ENCODE data around the gene FAM234B.
A peak's percentile ranks its signal among the peaks of the same experiment; 100 is the strongest.

The FAM234B gene, protein sequence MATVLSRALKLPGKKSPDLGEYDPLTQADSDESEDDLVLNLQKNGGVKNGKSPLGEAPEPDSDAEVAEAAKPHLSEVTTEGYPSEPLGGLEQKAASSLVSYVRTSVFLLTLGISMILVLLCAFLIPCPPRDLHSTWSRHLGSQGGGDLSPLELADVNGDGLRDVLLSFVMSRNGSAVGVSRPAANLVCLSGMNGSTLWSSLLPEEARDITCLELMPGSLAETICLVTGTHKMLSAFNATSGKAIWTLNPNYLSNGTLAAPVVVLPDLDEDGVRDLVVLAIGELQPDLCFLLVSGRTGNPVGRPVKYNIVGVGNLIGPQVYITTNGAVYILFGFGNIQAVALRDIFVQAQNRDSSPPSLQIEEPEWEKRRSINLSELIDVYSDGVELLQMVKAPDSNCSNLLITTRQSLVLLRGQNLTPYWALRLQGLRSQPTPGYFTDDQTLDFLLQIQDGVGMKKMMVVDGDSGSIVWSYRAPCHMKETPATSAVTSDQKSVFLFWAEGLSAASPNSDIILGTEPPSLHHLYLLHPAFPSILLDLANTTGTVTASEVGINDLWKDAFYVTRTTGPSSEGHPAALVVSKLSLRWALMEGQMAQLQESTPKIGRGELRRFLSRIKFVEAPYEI

DNA sequence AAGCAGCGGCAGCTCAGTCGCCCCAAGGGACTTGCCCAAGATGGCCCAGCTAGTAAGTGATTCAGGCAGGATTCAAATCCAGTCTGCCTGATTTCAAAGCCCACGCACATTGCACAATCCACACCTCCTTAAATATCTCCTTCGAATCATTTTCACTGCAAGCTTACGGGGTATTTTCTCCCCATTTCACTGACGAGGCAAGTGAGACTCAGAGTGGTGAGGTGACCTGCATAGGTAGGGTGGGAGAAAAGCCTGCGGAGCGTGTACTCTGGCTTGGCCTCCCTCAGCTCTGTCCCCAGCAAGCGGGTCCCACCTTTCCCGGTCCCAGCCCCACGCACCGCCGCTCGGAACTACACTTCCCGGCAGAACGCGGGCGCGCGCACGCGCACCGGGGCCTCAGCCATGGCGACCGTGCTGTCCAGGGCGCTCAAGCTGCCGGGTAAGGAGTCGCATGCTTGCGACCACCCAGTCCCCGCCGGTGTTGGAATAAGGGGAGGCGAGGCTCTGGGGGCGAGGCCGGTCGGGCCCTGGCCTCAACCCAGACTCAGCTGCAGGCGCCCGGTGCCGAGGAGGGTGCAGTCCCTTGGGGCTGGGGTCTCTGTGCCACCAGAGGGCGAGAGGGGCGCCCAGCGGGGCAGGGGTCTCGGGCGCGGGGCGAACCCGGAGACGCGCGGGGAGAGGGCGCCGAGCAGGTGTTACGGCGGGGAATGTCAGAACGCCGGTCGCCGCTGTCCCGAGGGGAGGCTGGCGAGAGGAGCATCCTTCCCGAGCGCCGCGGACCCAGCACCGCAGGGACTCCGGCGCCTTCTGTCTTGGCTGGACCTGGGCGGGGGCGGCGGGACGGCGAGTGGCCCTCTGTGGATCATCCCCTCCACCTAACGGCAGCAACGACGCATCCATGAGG, at the start of gene FAM234B:
Gene FAM234B, plus strand, starts transcription at position 380 of the 904 bp plus-strand sequence. Its CDS starts 23 bp downstream, at position 403.
- DNase-seq: peak; percentile 44

DNA sequence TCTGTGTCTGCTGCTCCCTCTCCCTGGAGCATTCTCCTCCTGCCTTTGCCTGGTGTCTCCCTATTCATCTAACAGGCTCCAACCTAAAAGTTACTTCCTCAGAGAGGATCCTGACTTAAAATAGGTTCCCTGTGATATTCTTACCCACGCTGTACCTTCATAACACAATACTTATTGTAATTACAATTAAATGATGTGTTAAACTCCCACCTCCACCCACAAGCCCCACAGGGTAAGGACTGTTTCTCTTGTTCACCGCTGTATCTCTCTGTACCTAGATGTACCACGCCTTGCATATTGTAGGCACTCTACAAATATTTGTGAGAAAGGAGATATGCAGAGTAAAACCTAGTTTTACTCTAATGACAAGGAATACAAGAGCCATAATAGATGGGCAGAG, 49.1 kb upstream of the FAM234B start:
- DNase-seq: no peak

DNA sequence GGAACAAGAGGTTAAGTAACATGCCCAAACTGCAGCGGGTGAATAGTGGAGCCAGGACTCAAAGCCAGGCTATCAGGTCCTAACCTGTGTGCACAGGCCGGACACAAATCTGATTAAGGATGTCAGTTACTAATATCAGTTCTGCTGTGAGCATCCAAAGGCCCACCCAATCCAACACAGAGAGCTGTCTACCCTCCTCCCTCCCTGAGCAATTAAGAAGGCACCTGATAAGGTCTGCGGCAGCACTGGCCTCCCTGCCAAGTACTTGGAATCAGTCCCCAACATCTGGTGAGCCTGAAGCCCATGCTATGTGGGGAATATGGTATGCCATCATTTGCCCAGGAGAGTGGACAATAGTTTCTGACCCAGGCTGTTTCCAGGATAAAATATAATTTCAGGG, 48.0 kb upstream of the FAM234B start:
- DNase-seq: no peak

DNA sequence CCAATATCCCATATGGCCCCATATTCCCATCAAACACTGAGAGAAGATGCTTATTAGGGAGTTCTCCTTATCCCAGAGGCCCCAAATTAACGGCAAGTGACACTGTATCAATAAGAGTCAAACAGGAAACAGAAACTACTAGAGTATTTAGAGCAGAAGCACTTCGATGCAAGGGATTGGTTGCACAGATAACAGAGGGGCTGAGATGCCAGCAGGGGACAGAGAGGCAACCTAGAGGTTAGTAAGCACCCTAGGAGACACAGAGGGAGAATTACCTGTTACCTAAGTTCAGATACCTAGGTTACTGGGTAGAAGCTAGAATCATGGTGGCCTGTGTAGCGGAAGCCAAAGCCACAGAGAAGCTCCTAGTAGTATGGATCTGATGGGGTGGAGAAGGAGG, 47.0 kb upstream of the FAM234B start:
- no peak for DNase-seq

DNA sequence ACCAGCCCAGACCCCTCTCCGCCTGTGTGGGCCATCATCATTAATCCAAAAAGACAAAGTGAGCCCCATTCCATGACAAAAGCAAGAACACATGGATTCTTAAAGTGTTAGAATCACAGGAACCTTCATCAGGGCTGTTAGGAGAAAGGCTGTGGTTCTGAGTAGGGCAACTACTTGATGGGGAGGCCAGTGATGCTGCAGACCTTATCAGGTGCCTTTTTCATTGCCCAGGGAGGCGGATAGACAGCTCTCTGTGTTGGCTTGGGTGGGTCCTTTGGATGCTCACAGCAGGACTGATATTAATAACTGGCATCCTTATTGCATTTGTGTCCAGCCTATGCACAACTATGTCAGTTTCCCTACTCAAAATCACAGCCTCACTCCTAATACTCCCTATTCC, 46.4 kb upstream of the FAM234B start:
- no peak for DNase-seq

DNA sequence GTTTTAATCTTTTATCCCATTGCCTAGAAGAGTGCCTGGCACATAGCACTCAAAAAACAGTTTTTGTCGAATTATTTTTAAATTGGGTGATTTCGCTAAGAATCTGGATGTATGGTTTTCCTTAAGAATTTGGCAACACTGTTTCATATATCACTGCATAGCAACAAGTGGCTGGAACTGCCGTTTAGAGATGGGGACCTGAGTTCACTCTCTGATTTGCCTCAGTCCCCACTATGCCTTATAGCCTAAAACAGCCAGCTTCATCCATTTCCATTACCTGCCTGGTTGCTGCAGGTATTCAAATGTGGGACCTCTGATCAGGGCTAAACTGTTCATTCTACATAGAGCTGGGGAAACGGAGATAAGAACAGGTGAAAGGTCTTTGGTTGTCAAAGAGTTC, 45.9 kb upstream of the FAM234B start:
- no peak for DNase-seq

DNA sequence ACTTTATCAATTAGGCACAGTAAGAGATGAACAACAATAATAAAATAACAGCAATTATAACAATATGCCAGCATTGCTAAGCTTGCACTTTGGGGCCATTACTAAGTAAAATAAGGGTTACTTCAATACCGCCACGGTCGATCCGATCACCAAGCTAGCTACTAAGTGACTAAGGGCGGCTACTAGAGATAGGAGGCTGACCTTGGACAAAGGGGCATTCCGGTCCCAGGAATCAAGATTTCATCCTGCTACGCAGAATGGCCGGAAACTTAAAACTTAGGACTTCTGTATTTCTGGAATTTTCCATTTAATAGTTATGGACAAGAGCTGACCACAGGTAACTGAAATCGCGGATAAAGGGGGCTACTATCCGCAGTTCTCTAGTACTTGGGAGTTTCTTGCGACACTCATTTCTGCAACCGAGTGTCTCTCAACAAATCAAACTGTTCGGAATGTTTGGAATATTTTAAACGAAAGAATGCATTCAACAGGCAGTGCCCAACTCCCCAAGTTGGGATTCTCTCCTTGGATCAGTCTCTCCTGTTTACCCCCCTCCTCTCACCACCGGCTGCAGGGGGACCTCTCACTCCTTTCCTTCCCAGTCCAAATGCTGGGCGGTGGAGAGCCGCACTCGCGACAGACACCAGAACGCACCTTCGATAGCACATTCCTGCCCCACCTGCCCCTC, 44.8 kb upstream of the FAM234B start:
- no peak for DNase-seq

DNA sequence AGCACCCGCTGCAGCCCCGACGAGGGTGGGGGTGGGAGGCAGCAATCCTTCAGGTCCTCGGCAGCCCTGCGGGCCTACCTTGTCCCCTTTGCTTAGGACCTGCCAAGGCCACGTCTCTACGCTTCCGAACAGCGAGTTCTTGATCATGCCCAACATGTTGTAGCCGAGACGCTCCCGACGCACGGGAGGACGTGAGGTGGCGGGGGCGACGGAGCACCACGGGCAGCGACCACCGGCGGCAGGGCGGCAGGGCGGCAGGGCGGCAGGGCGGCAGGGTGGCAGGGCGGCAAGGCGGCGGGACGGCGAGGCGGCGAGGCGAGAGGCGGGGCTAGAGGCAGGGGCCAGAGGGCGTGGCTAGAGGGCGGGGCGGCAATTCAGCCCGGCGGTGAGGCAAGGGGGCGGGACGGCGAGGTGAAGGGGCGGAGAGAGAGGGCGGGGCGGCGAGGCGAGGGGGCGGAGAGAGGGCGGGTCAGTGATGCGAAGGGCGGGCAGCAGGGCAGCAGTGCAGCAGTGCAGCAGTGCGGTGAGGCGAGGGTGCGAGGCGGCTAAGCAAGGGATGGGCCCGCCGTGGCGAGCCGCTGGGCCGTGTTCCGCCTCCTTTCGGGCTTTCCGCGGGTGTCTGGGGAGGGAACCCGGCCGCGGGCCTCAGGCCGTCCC, 44.1 kb upstream of the FAM234B start, which contains the start of gene HEBP1:
Gene HEBP1, minus strand, starts transcription at position 307 of the 657 bp plus-strand sequence. Its CDS starts 151 bp downstream, at position 156.
- DNase-seq: peak; percentile 86

DNA sequence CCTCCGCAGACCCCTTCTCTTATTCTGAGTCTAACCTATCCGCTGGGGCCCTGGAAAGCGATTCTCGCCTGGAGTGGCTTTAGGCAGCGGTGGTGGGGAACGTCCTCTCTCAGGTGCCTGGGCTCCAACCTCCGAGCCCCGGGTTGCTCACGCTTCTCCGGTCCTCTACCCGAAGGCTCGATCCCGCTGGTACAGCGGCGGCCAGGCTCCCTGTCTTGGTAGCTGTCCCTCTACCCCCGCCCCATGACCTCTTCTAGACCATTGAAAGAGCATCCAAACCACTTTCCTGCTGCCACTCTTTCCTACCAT, 43.6 kb upstream of the FAM234B start:
- DNase-seq: no peak

DNA sequence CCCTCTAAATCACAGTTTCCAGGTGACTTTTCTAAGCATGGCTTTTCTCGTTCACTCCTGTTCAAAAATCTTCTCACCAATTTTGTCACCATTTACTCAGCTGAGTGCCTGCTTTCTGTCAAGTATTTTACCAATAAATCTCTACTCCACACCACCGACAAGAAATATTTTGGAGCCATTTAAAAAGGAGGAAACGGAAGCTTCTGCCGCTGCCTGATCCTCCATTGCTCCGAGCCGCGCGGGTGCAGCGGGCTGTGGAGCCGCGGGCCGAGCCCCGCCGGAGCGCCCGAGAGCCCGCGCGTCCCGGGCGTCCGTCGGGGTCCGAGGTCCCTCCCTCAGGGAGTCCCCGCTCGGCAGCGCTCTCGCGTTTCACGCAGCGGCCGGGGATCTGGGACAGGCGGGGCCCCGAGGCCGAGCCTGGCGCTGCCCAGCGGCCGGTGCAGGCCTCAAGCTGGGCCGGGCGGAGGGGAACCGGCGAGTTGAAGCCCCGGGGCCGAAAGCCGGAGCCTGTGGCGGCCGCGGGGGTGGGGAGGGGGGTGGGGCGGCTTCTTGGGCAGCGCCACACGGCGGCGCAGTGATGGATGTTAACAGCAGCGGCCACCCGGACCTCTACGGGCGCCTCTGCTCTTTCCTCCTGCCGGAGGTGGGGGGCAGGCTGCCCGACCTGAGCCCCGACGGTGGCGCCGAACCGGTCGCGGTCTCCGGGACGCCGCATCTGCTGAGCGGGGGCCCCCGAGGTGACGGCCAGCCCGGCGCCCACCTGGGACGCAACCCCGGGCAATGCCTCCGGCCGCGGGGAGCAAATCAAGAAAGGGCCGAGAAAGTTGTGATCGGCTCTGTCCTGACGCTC, 43.0 kb upstream of the FAM234B start:
- peak; percentile 55 for DNase-seq

DNA sequence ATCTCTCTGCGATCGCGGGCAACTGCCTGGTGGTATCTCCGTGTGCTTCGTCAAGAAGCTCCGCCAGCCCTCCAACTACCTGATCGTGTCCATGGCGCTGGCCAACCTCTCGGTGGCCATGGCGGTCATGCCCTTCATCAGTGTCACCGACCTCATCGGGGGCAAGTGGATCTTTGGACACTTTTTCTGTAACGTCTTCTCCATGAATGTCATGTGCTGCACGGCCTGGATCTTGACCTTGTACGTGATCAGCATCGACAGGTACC, 42.5 kb upstream of the FAM234B start:
- no peak for DNase-seq

DNA sequence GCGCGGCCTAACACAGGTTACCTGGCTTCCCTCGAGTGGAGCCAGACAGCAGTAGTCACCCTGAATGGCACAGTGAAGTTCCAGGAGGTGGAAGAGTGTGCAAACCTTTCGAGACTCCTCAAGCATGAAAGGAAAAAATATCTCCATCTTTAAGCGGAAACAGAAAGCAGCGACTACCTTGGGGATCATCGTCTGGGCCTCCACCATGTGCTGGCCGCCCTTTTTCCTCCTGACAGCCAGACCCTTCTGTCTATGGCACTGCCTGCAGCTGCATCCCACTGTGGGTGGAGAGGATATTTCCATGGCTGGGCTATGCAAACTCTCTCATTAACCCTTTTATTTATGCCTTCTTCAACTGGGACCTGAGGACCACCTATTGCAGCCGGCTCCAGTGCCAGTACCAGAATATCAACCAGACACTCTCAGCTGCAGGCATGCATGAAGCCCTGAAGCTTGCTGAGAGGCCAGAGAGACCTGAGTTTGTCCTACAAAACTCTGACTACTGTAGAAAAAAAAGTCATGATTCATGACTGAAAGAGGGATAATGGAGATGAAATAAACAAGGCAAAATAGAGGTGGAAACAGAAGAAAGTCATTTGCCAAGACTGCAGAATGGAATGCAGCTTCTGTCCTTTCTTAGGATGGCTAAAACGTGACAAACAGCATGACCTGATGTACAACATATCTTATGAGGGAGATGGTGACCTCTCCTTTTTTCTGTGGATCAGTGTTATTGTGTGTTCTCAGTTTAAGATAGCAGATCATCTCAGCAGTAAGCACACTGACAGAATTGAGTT, 41.7 kb upstream of the FAM234B start:
- DNase-seq: no peak

DNA sequence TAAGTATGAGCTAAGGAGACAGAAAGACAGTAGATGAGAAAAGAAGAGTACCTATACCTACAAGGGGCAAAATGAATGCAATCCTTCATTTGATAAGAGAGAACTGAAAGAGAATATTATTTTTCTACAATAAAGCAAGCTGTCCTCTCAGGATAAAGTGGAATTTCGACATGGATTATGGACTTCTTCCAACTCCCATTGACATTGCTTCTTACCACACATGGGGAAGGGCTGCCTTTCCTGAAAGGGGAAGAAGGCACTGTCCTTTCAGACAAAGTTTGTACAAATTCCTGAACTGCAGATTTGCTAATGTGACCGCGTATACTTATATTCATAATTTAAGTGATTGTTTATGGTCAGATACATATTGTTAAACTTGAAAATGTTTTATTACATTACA, 39.8 kb upstream of the FAM234B start:
- DNase-seq: no peak

DNA sequence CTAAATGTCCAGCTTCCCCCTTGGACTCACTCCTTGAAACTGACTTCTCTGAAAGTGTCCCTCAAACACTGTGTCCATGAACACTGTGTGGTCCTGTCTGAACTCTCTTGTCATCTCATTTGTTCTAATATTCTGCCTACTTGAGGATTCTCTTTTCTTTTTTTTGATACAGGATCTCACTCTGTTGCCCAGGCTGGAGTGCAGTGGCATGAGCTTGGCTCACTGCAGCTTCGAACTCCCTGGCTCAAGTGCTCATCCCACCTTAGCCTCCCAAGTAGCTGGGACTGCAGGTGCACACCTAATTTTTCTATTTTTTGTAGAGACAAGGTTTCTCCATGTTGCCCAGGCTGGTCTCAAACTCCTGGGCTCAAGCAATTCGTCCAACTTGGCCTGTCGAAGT, 39.2 kb upstream of the FAM234B start:
- DNase-seq: no peak

DNA sequence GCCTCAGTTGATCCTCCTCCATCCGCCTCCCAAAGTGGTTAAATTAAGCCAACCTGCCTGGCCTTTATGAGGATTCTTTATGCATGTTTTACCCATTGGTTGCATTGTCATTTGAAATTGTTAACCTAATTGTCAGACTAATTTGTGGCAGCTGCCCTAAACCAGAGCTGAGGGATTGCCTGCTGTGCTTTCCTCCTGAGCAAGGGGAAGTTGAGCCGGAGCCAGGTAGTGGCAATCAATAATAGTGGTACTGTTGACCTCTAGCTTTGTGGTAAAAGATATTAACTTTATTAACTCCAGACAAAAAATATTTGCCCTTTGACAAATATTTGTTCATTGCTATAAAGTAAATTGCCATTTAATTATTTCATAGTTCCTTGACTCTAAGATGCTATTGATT, 38.5 kb upstream of the FAM234B start:
- DNase-seq: no peak

DNA sequence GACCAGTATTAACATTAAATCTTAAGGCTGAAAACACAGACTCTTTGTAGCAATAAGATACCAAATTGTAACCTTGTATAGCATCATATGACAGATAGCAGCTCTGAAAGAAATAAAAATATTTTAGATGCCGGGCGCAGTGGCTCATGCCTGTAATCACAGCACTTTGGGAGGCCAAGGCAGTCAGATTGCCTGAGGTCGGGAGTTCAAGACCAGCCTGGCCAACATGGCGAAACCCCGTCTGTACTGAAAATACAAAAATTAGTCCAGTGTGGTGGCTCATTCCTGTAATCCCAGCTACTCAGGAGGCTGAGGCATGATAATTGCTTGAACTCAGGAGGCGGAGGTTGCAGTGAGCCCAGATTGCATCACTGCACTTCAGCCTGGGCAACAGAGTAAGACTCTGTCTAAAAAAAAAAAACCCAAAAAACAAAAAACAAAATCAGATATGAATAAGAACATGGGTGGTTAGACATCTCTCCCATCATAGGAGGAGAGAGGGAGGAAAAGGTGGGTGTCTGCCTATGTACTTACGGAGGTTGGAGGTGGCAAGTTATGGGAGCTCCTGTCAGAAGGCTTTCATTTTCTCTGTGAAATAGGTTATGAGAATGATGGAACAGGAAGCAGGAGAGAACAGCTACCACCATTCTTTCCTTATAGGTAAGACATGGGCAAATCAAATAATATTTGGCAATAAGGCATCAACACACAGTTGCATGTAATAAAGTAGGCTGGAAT, 36.5 kb upstream of the FAM234B start:
- no peak for DNase-seq

DNA sequence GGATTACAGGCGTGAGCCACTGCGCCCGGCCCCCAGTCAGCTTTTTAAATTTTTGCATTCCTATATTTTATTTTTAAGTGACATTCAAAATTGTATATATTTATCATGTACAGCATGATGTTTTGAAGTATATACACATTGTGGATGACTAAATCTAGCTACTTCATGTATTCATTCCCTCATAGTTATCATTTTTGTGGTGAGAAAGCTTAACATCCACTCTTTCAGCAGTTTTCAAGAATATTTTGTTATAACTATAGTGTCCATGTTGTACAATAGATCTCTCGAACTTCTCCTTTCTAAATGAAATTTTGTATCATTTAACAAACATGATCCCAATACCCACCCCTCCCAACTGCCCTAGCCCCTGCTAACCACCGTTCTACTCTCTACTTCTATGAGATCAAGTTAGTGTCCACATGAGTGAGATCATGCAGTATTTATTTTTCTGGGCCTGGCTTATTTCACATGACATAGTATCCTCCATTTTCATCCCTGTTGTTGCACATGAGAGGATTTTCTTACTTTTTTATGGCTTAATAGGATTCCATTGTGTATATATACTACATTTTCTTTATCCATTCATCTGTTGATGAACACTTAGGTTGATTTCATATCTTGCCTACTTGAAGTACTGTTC, 35.3 kb upstream of the FAM234B start:
- no peak for DNase-seq

DNA sequence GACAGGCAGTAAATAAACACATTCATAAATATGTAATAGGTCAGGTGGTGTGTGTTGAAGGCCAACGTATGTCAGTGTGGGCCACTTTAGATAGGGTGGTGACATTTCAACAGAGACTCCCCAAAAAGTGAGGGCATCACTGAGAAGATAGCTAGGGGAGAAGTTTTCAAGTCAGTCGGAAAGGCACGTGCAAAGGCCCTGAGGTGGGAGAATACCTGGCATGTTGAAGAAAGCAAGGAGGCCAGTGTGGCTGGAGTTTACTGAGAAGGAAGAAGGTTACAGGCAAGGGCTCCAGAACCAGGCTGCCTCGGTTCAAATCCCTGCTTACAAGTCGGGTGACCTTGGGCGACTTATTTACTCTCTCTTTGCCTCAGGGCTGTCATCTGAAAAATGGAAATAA, 33.1 kb upstream of the FAM234B start:
- DNase-seq: no peak

DNA sequence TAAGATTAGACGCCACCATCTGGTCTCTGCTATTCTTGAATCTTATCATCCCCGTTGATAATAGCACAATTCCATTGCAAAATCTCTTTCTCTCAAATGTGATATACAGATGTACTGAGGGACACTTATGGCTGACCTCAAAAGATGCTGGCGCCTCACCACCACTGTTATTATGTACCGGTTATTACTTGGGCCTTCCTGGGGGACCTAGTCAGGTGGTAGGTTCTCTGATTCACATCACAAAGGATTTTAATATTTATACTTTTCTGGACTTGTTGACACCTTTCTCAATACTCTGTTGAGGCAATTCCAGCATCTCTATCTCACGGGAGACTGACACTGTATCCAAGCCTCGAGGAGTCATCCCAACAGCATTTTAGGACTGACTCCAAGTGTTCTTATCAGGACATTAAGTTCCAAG, 21.3 kb upstream of the FAM234B start:
- DNase-seq: no peak
